Liver (tissue), 3 donors: Measurements from ENCODE around the gene RNF141.

Experiments used
- ATF3 ChIP-seq: IDR thresholded peaks from 2 replicates; pipeline ENCODE4 v1.6.1; 2016; ENCODE audit warnings: antibody characterized with exemption
- CTCF ChIP-seq: fragments of 150-350 bp; IDR thresholded peaks from 2 replicates; pipeline ENCODE4 v1.5.1; 2017; ENCODE audit warnings: improper control_type of control experiment, low read depth, low read length; ENCODE audit not compliant: missing input control
- EGR1 ChIP-seq, 2 donors: IDR thresholded peaks; 2 replicates each; pipeline ENCODE4 v1.6.1; 2016 to 2018; ENCODE audit warnings: antibody characterized with exemption in 2 of 2, low read depth in 2 of 2
- FOXA1 ChIP-seq: IDR thresholded peaks from 2 replicates; pipeline ENCODE4 v1.6.1; 2016; ENCODE audit warnings: antibody characterized with exemption
- GABPA ChIP-seq, 2 donors: IDR thresholded peaks in 1 of 2; conservative IDR thresholded peaks in 1 of 2; 2 replicates each; pipeline ENCODE4 v1.6.1; 2016; ENCODE audit warnings: antibody characterized with exemption in 2 of 2, mild to moderate bottlenecking in 1 of 2, moderate library complexity in 1 of 2
- HNF4A ChIP-seq, 2 donors: conservative IDR thresholded peaks; 2 replicates each; pipeline ENCODE4 v1.6.1; 2016; ENCODE audit warnings: antibody characterized with exemption in 2 of 2, mild to moderate bottlenecking in 2 of 2
- JUND ChIP-seq, 2 donors: IDR thresholded peaks; 2 replicates each; pipeline ENCODE4 v1.6.1; 2016; ENCODE audit warnings: antibody characterized with exemption in 2 of 2
- MAX ChIP-seq: IDR thresholded peaks from 2 replicates; pipeline ENCODE4 v1.6.1; 2016; ENCODE audit warnings: antibody characterized with exemption
- REST ChIP-seq: IDR thresholded peaks from 2 replicates; pipeline ENCODE4 v1.6.1; 2016; ENCODE audit warnings: antibody characterized with exemption, mild to moderate bottlenecking
- RXRA ChIP-seq, 2 donors: IDR thresholded peaks; 2 replicates each; pipeline ENCODE4 v1.6.1; 2017 to 2018; ENCODE audit warnings: antibody characterized with exemption in 2 of 2, mild to moderate bottlenecking in 1 of 2
- TAF1 ChIP-seq: conservative IDR thresholded peaks from 2 replicates; pipeline ENCODE4 v1.6.1; 2016; ENCODE audit warnings: antibody characterized with exemption, mild to moderate bottlenecking
- YY1 ChIP-seq: IDR thresholded peaks from 2 replicates; pipeline ENCODE4 v1.6.1; 2016; ENCODE audit warnings: antibody characterized with exemption, mild to moderate bottlenecking
- donor health status: healthy.
- donor health status: healthy.

GRCh38 chr11:10537600-10537999, 3.4 kb downstream of the RNF141 start:
- TF ChIP-seq TAF1 (no peak), CTCF (no peak), GABPA (IDR thresholded peaks at IDR 0.05 in 1 of 2, conservative IDR thresholded peaks at IDR 0.05 in 1 of 2) (no peak), MAX (no peak), JUND (IDR thresholded peaks at IDR 0.05) (no peak), HNF4A (conservative IDR thresholded peaks at IDR 0.05) (no peak), YY1 (no peak), EGR1 (IDR thresholded peaks at IDR 0.05; ENCODE audit: low read depth in 2 of 2) (no peak), RXRA (IDR thresholded peaks at IDR 0.05) (no peak), REST (no peak), ATF3 (no peak), FOXA1 (no peak)
